IPS DF 19.7 (cell line): ENCODE measurements around the gene GJB2.
"Not testable (repeated sequence)": the region's sequence is repeated elsewhere in the genome, so short reads cannot be mapped to it uniquely, and the experiment has no call there.

Source experiments
- DNase-seq: peaks from one replicate; pipeline ENCODE4 v3.0.0-alpha.2; 2013; ENCODE audit warnings: low read depth, low spot score

GJB2 gene

DNA sequence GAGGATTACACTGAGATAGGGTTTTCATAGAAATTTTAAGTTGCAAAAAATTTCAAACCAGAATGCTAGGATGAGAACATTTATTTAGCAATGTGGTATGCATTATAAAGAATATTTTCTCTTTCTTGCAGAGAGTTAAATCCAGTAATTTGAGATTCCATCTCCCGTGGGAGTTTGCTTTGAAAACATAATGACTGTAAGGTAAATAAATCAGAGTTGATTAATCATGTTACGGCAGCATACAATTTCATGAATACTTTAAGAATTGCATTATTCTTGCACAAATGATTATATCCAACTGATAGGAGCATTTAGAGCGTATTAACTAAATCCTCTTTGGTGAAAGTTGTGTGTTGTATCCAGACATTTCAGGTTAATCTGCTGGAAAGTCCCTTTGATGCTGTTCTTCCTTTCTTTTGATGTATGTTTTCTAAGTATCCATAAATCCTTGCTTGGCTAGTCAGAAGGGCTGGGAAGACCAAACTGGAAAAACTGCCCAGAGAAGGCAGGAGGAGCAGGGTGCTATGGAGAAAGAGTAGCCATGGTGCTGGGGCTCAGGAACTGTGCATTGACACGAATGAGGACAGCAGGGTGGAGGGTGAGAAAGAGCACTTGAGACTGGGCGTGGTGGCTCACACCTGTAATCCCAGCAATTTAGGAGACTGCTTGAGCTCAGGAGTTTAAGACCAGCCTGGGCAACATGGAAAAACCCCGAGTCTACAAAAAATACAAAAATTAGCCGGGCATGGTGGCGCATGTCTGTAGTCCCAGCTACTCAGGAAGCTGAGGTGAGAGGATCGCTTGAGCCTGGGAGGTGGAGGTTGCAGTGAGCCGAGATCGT lies 27.1 kb downstream of the GJB2 start:
- DNase-seq = no peak

DNA sequence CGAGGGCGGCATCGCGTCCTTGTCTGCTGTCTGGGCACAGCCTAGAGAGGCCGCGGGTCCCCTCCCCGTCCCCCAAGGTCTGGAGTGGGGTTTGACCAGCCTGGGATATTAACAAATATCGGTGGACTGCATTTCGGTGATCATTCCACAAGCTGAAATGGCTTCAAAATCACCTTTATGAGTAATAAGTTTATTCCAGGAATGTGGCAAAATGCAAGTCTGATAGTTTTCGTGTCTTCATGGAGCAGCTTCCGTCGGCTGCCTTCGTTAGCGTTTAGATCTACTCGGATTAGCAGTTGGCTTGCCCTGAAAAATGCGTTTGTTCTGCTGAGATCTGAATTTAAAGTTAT lies 30.8 kb downstream of the GJB2 start:
- no peak for DNase-seq

DNA sequence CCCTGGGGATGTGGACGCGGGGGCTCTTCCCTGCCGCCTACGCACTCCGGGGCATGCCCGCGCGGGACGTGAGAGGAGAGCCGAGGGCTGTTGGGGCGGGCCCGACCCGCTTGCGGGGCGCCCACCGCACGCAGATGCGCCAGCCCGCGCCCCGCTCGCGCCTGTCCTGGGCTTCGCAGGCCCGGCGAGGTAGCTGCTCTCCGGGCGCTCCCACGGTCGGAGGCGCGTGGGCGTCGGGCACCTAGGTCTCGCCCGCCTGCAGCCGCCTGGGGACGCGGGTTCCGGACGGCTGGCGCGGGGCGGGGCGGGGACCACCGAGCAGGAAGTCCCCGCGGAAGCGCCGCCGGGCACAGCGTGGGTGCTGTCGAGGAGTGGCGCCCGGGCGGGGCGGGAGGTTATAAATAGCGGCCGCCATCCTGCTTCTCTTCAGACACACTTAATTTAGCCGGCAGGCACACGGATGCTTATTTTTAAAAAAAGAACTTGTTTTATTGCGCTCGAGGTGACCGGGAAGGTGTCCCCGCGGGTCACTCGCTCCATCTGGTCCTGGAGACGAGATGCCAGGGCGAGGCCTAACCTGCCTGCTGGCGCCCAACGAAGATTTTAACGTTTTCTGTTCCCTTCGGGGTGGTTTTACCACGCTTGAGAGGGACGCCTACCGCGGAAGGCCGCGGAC lies 31.3 kb downstream of the GJB2 start:
- no peak for DNase-seq

DNA sequence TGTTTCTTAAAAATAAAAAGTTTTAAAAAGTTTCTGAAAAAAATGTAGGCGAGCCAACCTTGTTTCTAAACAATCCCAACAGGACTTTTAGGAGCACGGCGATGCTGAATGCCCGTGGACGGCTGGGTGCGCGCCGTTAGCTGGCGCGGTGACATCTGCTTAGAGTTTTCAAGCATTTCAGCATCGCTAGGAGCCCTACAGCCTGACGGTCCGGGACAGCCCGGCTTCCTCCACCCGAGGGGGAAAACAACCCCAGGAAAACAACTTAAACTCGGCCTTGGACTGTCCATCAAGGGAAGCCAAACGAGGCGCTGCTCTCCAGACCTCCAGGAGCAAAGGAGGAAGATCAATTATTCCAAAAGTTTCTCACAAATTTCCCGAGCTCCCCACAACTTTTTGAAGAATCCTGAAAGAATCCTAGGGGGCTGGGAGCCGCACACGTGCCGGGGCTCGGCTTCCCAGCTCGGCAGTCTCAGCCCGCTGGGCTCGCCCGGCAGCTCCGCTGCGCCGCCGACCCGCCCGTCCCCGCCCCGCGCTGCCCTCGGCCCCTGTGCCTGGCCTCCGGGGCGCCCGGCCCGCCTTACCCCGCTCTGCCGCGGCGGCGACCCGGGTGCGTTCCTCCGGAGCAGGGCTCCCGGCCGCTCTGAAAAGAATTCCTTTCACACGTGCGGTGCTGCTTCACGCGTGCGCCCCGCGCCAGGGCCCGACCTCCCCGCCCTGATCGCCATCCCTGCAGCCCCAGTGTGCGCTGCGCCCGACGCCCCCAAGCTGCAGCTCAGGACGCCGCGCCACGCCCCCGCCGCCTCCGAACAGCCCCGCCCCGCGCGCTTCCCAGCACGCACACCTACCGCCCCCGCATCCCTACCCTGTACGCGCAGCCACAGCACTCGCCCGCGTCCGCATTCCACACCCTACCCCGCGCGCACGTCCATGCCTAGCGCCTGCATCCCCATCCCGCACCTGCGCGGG lies 32.1 kb downstream of the GJB2 start, which contains the start of gene GJA3:
GJA3 (minus strand) TSS at position 747 of the 969 bp plus-strand sequence. CDS start 17,764 bp downstream, outside the sequence.
- DNase-seq = no peak

DNA sequence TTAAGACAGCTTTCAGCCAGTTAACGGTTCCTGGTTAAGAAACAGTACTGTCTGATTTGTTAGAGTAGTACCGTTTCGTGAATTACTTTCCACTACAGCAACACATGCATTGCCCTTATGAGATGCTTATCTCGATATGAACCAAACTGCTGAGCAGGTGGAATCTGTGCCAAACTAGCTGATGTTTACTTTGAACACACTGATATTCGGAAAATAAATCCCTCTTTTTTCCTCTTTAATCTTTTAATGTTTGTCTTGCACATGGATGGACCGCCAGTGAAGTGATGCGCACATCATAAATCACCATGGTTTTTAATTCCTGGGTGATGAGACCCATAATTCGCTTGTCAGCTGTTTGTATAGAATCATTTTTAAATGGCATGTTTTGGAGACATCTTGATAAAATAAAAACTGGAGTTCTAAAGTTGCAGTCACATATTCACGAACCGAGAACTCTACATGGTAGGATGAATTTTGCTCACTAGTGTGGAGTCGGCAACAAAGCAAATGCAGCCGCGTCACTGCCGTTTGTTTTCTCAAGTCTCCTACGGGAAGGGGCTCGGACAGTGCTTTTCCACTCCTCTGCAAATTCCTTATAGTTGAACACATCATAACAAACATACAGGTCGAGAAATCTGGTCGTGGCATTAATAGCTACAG lies 33.0 kb downstream of the GJB2 start:
- DNase-seq = no peak

GRCh38 chr13:20157151-20157796 lies 35.5 kb downstream of the GJB2 start:
- DNase-seq = no peak

DNA sequence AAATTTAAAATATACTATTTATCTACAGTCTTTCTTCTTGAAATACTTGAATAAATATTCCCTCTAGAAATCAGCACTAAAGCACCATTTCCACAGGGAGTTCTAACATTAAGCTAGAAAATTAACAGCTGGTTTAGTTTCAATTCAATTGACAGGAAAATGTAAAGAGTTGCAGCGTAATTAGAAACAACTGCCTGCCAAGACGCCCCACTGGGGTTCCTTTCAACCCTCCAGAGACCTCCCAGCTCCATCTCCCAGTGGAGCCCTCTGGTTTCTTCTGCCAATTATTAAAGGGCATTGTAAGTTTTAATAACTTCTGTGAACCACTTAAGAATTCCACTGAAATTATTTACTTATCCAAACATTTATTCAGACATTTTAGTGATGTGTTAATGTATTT lies 36.0 kb downstream of the GJB2 start:
- no peak for DNase-seq

DNA sequence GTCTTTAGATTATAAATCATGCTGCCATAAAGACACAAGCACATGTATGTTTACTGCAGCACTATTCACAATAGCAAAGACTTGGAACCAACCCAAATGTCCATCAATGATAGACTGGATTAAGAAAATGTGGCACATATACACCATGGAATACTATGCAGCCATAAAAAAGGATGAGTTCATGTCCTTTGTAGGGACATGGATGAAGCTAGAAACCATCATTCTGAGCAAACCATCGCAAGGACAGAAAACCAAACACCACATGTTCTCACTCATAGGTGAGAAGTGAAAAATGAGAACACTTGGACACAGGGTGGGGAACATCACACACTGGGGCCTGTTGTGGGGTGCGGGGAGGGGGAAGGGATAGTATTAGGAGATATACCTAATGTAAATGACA lies 39.4 kb downstream of the GJB2 start:
- DNase-seq = not testable (repeated sequence)

- no peak for DNase-seq
These were observed 41.1 kb downstream of the GJB2 start for GRCh38 chr13:20151612-20152011.

- DNase-seq = no peak
These were observed 41.7 kb downstream of the GJB2 start for GRCh38 chr13:20151016-20151415.

DNA sequence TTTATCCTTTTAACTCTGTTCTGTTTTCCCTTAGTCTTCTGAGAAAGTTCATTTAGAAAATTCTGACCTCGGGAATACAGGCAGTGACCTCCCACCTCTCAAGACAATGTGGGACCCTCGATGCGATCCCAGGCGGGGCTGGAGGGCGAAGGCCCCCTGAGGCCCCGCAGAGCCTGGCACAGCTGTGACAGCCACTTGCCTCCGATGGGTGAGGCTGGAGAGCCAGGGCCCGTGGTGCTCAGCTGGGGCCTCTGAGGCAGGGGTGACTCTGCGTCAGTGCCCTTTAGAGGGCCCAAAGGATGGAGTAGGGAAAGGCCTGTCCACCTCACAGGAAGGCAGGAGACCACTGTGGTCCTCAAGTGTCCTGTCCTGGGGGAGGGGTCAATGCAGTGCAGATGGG lies 42.2 kb downstream of the GJB2 start:
- DNase-seq = no peak

- no peak for DNase-seq
These were observed 43.0 kb downstream of the GJB2 start for GRCh38 chr13:20149762-20150161.

DNA sequence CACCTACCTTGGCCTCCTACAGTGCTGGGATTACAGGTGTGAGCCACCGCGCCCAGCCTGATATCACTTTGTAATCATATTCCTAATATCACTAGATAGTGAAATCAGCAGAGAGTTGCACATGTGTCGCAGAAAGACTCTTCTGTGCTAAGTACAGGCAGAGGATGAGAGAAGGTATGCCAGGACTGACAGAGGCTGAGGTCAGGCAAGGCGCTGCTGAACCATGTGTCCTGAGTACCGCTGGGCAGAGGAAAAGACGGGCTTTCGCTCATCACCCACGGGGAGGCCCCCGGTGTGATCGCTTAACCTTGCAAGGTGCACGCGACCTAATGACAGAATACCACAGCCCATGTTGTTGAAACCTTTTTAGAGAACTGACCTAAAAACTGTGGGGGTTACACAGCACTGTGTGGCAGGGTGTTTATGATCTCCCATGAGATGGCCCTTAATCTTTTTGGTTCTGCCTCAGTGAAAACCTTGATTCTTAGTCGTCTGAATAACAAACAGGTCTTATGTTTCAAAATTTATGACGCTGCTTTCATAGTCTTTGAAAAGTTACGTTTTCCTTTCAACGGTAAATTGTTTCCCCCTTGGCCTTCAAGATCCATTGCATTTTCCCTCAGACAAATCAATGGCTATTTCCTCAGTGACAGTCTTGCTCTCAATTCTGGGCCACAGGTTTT lies 44.1 kb downstream of the GJB2 start:
- DNase-seq = no peak

GRCh38 chr13:20146381-20146780 lies 46.4 kb downstream of the GJB2 start:
- no peak for DNase-seq

GRCh38 chr13:20145521-20145920 lies 47.2 kb downstream of the GJB2 start:
- DNase-seq = no peak

- no peak for DNase-seq
These were observed 48.4 kb downstream of the GJB2 start for GRCh38 chr13:20144141-20144850.

GRCh38 chr13:20142927-20143480 lies 49.7 kb downstream of the GJB2 start:
- DNase-seq = no peak

- DNase-seq = no peak
These were observed 50.5 kb downstream of the GJB2 start for GRCh38 chr13:20142023-20142926.
